ENCODE measurements around the gene C3orf38. TPM values are rescaled to one million over a fixed set of nuclear protein-coding genes. Genes with fewer than 3 reads are reported as not detected.

The C3orf38 gene
- total RNA-seq, 1 donor from 2014 or later = 61.6 TPM

- H3K79me2 ChIP-seq (ENCODE audit: low read depth) = peaks cover 97% of the 10 kb centered on the region
- DNase-seq (ENCODE audit: low spot score) = no peak
- Mint-ChIP-seq H3K4me3 (peak overlapping the region; percentile 99), H3K36me3 (peaks cover 13% of the 10 kb centered on the region), H3K27ac (peak overlapping the region; percentile 98), H3K9me3 (no peaks in the 10 kb centered on the region), H3K27me3 (ENCODE audit: insufficient read depth, low read depth) (peaks cover 4% of the 10 kb centered on the region), H3K4me1 (peaks cover 29% of the 10 kb centered on the region)
- H3K36me3 ChIP-seq = peaks cover 8% of the 10 kb centered on the region
- peak overlapping the region; percentile 87 for H3K9ac ChIP-seq
- H3K27ac ChIP-seq = no peak overlapping the region
- peak overlapping the region; percentile 87 for H3K4me2 ChIP-seq
- H3K4me3 ChIP-seq = peak overlapping the region; percentile 93
- H3K9me3 ChIP-seq (ENCODE audit: low read depth) = no peaks in the 10 kb centered on the region
- H3K27me3 ChIP-seq = no peaks in the 10 kb centered on the region
- H4K20me1 ChIP-seq (ENCODE audit: low read depth) = peaks cover 8% of the 10 kb centered on the region
- H2AFZ ChIP-seq (replicated peaks) = peak overlapping the region; percentile 90
- H3F3A ChIP-seq (ENCODE audit: low read depth) = no peaks in the 10 kb centered on the region
- TF ChIP-seq, protein P1, sequence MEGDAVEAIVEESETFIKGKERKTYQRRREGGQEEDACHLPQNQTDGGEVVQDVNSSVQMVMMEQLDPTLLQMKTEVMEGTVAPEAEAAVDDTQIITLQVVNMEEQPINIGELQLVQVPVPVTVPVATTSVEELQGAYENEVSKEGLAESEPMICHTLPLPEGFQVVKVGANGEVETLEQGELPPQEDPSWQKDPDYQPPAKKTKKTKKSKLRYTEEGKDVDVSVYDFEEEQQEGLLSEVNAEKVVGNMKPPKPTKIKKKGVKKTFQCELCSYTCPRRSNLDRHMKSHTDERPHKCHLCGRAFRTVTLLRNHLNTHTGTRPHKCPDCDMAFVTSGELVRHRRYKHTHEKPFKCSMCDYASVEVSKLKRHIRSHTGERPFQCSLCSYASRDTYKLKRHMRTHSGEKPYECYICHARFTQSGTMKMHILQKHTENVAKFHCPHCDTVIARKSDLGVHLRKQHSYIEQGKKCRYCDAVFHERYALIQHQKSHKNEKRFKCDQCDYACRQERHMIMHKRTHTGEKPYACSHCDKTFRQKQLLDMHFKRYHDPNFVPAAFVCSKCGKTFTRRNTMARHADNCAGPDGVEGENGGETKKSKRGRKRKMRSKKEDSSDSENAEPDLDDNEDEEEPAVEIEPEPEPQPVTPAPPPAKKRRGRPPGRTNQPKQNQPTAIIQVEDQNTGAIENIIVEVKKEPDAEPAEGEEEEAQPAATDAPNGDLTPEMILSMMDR (IDR thresholded peaks at IDR 0.05) = no peak
- TF ChIP-seq EZH2 (IDR thresholded peaks at IDR 0.05) (no peak), EZH2phosphoT487 (IDR thresholded peaks at IDR 0.05) (no peak)
- peaks cover 11% of the 10 kb centered on the region for H3K4me1 ChIP-seq
Measured at GRCh38 chr3:88148651-88149050, 1.1 kb upstream of the C3orf38 start.

DNA sequence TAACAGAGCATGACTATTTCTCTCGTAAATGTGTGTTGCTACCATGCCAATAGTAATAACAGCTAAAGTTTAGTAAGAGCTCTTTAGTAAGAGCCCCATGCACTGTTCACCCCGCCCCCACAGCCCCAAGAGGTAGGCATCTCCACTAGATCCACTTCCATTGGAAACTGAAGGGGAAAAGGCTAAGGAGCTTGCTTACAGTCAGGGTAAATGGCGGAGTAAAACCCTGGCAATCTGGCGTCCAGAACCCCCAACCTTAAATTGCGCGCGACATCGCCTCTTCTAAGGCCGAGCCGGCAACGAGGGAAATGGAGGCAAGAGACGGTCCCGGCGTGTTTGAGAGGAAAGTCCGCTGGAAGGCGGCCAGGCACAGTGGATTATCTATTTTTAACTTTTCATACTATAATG lies 654 bp upstream of the C3orf38 start:
- H3K9me3 Mint-ChIP-seq = no peaks in the 10 kb centered on the region
- peak; percentile 56 for DNase-seq (ENCODE audit: low spot score)
- Histone ChIP-seq H3K4me1 (peaks cover 11% of the 10 kb centered on the region), H3K27ac (peak overlapping the region; percentile 95), H4K20me1 (ENCODE audit: low read depth) (peaks cover 8% of the 10 kb centered on the region), H3F3A (ENCODE audit: low read depth) (no peaks in the 10 kb centered on the region), H3K4me2 (peak overlapping the region; percentile 87), H2AFZ (replicated peaks) (peak overlapping the region; percentile 90), H3K79me2 (ENCODE audit: low read depth) (peaks cover 97% of the 10 kb centered on the region), H3K9me3 (ENCODE audit: low read depth) (no peaks in the 10 kb centered on the region), H3K4me3 (peak overlapping the region; percentile 93), H3K27me3 (no peaks in the 10 kb centered on the region), H3K9ac (peak overlapping the region; percentile 87), H3K36me3 (peaks cover 8% of the 10 kb centered on the region)
- H3K27me3 Mint-ChIP-seq (ENCODE audit: insufficient read depth, low read depth) = peaks cover 4% of the 10 kb centered on the region
- peaks cover 13% of the 10 kb centered on the region for H3K36me3 Mint-ChIP-seq
- H3K4me1 Mint-ChIP-seq = peaks cover 29% of the 10 kb centered on the region
- TF ChIP-seq EZH2 (IDR thresholded peaks at IDR 0.05) = no peak
- no peak for TF ChIP-seq EZH2phosphoT487 (IDR thresholded peaks at IDR 0.05)
- TF ChIP-seq, protein P1 (IDR thresholded peaks at IDR 0.05) = no peak
- peak overlapping the region; percentile 98 for H3K27ac Mint-ChIP-seq
- peak overlapping the region; percentile 99 for H3K4me3 Mint-ChIP-seq

GRCh38 chr3:88150371-88150770 lies 612 bp downstream of the C3orf38 start:
- H3K4me1 Mint-ChIP-seq = peaks cover 29% of the 10 kb centered on the region

More at GRCh38 chr3:88150371-88150770, 612 bp downstream of the C3orf38 start:
- peaks cover 8% of the 10 kb centered on the region for H4K20me1 ChIP-seq (ENCODE audit: low read depth)
- no peaks in the 10 kb centered on the region for H3K9me3 ChIP-seq (ENCODE audit: low read depth)
- H3K4me2 ChIP-seq = peak overlapping the region; percentile 87
- Mint-ChIP-seq H3K27ac (peak overlapping the region; percentile 99), H3K9me3 (no peaks in the 10 kb centered on the region), H3K4me3 (peak overlapping the region; percentile 97), H3K27me3 (ENCODE audit: insufficient read depth, low read depth) (peaks cover 4% of the 10 kb centered on the region), H3K36me3 (peaks cover 16% of the 10 kb centered on the region)
- H2AFZ ChIP-seq (replicated peaks) = peak overlapping the region; percentile 90
- TF ChIP-seq EZH2phosphoT487 (IDR thresholded peaks at IDR 0.05) (no peak), EZH2 (IDR thresholded peaks at IDR 0.05) (no peak)
- TF ChIP-seq, protein P1 (IDR thresholded peaks at IDR 0.05) = no peak
- H3F3A ChIP-seq (ENCODE audit: low read depth) = no peaks in the 10 kb centered on the region
- H3K4me1 ChIP-seq = peaks cover 11% of the 10 kb centered on the region
- no peak overlapping the region for H3K27ac ChIP-seq
- peaks cover 97% of the 10 kb centered on the region for H3K79me2 ChIP-seq (ENCODE audit: low read depth)
- no peak for DNase-seq (ENCODE audit: low spot score)
- no peaks in the 10 kb centered on the region for H3K27me3 ChIP-seq
- H3K4me3 ChIP-seq = peak overlapping the region; percentile 93
- H3K9ac ChIP-seq = peak overlapping the region; percentile 87
- H3K36me3 ChIP-seq = peaks cover 8% of the 10 kb centered on the region

All from neural progenitor cell (in vitro differentiated cells).